Right ventricle myocardium superior (tissue), 1 donor: ENCODE data around the gene TSEN2. TPM values are rescaled to one million over a fixed set of nuclear protein-coding genes. Genes with fewer than 3 reads are reported as not detected.

Source experiments
- ATAC-seq: fragments of 200-7000 bp; cut with Tn5 transposase; one replicate; pipeline ENCODE4 v1.9.1; 2020; ENCODE audit warnings: mild to moderate bottlenecking; ENCODE audit not compliant: poor library complexity
- DNase-seq: peaks from one replicate; pipeline ENCODE4 v3.0.0-alpha.2; 2020
- intact Hi-C: fragments of 100-400 bp; cut with DNase I; formaldehyde crosslinking; loops from one replicate; pipeline ENCODE4 v1.11.2; 2022
- total RNA-seq: library from RNA; stranded (reverse); fragmentation: NEBNext Ultra II Directional; extraction: Animal tissue kit (Norgen Biotek cat#: 25700); gene quantifications from one replicate; pipeline ENCODE4 v1.2.1, GENCODE V29; 2021
- donor health status: DM: no; HTN: yes; CAD: no; lungs with severe emphysema.

TSEN2 gene
- total RNA-seq, 1 donor from 2014 or later = 24.6 TPM

DNA sequence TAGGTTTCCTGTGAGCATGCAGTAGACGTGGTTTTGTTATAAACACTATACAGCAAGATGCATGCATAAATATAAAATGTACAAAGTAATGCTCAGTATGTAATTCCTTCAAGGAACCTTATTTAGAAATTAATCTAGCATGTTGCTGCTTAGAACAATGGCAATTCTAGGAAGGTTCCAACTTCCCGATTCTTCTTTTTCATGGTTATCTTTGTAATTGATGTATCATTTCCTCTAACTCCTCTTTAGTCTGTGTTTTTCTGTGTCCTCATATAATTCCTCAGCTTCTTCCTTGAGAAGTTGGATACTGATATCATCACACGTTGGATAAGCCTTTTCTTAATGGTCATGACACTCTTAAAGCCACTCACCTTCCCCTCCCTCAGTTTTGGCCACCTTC, 3.5 kb downstream of the TSEN2 start:
- ATAC-seq = no peak
- no peak for DNase-seq
- intact Hi-C loops = no loop called here

DNA sequence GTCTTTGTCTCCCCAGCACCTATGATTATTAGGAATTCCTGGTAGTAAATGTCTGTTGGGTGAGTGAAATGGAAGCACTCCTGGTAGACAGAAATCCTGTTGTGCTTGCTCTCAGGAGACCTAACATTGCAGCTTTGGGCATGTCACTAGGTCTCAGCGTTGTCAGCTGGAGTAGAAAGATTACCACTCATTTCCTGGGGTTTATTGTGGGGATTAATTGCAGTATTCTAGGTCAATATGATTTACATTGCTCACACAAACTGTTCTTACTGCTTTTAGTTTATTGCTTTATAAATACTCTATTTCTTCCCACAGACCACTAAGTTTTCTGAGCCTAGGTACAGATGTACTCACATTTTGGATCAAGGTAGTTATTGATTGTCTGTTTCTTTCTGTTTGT, 5.1 kb downstream of the TSEN2 start:
- intact Hi-C loops = no loop called here
- ATAC-seq = no peak

DNA sequence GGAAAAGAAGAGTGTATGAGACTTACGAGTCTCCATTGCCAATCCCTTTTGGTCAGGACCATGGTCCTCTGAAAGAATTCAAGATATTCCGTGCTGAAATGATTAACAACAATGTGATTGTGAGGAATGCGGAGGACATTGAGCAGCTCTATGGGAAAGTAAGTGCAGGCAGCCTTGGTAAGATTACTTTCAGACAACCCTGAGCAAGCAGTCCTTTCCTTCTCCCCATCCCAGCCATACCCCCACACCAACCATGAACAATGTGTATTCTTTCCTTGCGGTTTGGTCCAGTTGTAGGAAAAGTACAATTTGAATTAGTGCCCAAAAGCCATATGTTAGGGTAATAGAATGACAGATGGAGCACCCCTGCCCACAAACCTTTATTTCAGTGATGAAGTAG, 5.6 kb downstream of the TSEN2 start:
- DNase-seq = no peak
- intact Hi-C loops = no loop called here
- ATAC-seq = no peak

More for the DNA sequence above, 5.1 kb downstream of the TSEN2 start:
- DNase-seq = no peak

DNA sequence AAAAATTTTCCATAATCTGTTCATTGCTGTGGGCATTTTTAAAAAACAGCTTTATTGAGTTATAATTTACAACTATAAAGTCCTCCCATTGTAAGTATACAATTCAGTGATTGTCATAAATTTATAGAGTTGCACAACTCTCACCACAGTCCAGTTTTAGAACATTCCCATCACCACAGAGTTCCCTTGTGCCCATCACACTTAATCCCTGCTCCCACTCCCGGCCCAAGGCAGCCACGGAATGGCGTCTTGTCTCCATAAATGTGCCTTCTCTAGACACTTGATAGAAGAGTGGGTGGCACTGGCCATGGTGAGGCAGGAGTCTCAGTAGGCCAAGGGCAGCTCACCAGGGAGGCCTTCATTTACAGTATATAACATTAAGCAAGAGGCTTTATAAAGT, 6.3 kb downstream of the TSEN2 start:
- no peak for ATAC-seq
- intact Hi-C loops = no loop called here
- no peak for DNase-seq

DNA sequence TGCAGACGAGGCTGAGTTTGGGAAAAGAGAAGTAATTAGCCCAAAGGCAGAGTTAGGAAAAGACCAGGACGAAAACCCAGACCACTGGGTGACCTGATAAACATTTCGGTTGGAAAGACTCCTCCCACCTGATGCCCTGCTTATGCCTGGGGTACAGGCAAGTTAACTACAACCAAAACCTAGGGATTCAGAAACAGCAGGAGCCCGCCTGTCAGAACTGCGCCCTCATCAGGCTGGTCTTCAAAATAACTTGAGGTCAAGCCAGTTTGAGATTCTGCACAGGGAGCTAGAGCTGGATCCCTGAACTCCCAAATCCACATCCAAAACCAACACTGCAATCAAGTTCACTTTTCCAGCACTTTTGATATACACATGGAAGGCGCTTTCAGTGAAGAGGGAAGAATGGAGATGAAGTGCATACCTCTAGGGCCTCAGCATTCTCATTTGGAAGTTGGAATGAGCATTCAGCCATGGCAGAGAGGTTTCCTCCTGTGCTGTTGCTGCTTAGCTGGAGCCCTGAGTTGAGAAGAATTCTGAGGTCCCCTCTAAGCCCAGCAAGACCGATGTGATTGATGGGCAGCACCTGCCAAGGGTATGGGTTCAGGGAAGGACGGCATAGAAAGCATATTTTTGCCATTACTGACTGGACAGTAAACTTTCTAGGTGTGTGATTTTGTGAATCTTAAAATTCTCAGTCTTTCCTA, 11.6 kb downstream of the TSEN2 start:
- ATAC-seq (no peak), DNase-seq (no peak)
- intact Hi-C loops = no loop called here

DNA sequence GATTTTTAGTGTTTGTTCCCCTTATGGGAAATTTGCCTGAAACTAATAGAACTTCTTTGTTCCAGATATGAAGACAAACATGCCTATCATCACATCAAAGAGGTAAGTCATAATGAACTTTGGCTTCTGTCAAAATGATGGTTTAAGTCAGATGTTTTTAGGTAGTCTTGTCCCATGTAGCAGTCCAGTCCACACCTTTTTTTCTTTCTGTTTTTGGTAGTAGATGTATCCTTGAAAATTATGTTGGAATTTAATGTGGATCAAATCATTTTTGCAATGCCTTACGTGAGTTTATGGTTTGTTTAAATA, 12.1 kb downstream of the TSEN2 start:
- no peak for DNase-seq
- intact Hi-C loops = no loop called here
- ATAC-seq = no peak

DNA sequence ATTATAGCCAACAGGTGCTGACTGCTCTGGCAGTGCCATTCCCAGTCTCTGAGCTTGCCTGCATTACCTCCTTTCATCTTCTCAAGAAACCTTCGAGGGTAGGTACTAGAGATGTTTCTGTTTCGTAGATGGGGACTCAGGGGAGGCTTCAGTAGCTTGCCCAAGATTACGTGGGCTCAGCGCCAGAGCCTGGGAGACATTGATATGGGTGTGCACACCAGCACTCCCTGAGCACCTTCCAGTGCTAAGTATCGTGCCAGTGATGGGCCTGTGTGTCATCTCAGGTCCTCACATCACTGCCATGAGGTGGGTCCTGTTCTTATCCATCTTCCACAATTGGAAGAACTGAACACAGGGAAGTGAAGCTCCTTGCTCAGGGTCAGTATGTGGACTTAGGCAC, 15.2 kb downstream of the TSEN2 start:
- intact Hi-C loops = no loop called here

DNA sequence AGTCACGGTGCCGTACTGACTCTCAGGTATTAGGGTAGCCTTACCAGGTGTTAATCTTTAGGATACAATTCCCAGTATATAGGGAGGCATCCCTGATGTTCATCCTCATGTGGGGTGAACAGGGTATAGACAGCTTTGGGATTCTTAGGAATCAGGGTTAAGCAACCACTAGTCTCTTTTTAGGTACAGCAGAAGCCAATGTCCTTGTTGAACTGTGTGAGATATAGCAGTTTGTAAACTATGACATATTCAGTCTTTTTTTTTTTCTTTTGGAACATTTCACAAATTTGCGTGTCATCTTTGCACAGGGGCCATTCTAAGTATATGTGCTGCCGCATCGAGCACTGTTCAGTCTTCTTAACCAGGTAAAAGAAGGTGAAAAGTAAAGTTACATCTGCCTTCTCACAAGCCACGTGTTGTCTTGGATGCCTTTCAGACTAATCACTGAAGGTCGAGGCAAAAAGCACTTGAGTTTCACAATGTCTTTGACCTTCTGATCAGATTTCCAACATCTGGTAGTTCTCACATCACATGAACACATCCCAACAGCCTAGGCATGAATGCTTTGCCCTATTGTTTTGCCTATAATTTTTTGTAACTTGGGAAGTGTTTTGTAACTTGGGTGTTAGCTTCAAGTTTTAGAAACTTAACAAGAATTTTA, 17.2 kb downstream of the TSEN2 start:
- DNase-seq (no peak), ATAC-seq (peak; percentile 78)
- intact Hi-C loops = no loop called here

More for the DNA sequence above, 15.2 kb downstream of the TSEN2 start:
- no peak for DNase-seq
- no peak for ATAC-seq

DNA sequence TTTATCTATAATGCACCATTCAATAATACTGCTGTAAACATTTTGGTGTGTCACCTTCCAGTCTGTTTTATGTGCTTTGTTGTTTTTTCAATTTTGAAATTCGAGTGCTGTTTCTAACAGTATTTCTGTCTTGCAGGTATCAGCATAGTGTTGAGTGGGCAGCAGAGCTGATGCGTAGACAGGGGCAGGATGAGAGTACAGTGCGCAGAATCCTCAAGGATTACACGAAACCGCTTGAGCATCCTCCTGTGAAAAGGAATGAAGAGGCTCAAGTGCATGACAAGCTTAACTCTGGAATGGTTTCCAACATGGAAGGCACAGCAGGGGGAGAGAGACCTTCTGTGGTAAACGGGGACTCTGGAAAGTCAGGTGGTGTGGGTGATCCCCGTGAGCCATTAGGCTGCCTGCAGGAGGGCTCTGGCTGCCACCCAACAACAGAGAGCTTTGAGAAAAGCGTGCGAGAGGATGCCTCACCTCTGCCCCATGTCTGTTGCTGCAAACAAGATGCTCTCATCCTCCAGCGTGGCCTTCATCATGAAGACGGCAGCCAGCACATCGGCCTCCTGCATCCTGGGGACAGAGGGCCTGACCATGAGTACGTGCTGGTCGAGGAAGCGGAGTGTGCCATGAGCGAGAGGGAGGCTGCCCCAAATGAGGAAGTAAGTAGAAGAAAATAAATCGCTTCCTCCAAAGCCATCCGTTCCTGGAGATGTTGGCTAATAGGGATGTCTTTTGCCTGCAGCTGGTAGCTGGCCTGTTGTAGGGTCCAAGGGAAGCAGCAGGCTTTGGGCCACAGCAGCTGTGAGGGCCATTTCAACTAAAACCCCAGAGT, 19.1 kb downstream of the TSEN2 start:
- DNase-seq (peak; percentile 50), ATAC-seq (no peak)
- intact Hi-C loops = no loop called here

DNA sequence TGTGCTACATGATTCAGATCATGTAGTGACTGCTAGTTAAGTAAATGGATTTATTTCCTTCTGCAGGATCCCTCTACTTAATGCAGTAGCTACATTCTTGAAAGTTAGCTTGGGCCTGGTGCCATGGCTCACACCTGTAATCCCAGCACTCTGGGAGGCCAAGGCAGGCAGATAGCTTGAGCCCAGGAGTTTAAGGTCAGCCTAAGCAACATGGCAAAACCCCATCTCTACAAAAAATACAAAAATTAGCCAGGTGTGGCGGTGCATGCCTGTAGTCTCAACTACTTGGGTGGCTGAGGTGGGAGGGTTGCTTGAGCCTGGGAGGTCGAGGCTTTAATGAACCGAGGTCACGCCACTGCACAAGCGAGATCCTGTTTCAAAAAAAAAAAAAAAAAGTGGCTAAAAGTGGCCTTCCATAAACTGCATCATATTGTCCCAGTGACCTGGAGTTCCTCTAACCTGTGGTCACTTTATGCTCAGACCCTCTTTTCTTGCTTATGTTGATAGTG, 22.0 kb downstream of the TSEN2 start:
- intact Hi-C loops = no loop called here
- no peak for DNase-seq
- no peak for ATAC-seq

DNA sequence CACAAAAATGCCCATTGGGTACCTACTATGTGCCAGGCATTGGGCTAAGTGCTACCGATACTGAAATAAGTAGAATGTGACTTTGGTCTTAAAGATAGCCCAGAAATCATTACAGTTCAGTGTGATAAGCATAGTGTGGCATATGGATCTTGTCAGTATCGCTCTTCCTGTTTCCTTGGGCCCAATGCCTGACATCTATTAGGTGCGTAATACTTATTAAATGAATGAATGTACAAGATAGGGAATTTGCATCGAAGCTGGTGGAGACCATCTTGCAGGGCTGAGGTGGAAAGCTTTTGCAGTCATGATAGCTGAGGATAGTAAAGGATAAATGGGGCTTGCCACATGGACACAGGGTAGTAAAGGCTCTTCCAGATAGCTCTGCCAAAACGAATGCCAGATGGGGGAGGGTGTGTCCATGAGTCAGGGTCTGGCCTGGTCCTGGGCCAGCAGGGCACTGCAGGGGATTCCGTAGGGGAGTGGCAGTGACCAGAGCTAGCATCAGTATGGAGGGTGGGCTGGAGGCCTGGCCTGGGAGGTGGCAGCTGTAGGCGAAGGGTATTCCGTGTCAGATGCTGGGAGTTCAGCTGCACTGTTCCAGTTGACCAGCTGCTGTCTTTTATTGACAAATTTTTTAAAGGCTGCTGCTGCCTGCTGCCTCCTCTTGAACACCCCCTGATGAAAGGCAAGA, 23.5 kb downstream of the TSEN2 start:
- peak; percentile 26 for ATAC-seq
- intact Hi-C loops = no loop called here
- no peak for DNase-seq

DNA sequence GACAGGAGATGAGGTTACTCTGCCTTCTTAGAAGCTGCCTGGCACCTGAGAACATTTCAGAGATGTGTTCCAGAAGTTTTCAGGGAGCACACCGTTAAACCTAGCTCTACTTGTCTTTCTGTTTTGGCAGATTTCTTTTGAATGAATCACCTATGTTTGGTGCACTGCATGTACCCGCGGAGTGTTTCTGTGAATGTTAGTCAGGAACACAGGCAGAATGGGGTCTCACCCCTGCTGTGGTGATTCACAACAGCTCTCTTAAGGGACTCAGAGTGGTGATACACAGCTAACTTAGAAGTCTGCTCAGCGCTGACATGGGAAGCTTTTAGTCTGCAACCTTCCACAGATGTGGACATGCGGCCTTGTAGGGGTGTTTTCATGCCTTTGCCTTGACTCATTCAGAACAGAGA, 24.0 kb downstream of the TSEN2 start:
- no peak for DNase-seq
- intact Hi-C loops = no loop called here

DNA sequence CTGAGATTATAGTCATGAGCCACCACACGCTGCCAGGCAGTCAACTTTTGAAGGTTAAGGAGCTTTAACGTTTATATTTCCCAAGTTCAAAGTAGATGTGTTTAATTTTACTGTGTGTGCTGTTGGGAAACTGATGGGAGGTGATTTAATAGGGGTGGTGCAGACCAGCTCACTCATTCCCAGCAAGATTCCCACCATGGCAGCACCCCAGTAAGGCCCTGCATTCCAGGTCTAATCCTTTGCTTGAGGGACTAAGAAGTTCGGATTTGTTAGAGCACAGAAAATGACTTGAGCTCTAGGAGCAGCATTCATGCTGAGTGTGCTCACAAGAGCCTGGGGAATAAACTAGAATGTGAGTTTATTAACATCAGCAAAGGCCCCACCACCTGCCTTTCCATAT, 25.2 kb downstream of the TSEN2 start:
- DNase-seq (no peak), ATAC-seq (no peak)
- intact Hi-C loops = no loop called here

More for the DNA sequence above, 24.0 kb downstream of the TSEN2 start:
- ATAC-seq = peak; percentile 34

DNA sequence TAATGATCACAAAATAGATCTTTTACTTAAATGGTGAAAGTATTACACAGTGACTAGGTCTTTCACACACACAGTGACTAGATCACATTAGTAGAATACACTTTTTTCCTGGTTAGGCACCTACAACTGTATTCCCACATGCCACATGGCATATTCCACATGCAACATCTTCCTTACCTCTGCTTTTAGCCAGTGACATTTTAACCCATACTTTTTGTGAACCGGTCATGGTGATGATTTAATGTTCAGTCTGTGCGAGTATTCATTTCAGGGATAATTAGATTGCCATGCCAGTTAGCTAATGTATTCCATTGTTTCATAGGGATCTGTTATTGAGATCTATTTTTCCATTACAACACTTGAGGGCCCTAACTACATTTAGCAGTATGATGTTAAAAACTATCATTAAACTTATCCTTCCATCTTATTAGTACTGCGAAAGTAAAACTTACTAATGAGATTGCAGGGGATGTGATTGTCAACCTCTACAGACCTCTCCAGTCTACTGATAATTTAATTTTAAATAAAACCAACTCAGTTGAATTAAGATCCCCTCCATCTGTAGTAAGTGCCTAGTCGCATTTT, 28.3 kb downstream of the TSEN2 start:
- no peak for DNase-seq
- intact Hi-C loops = no loop called here
- no peak for ATAC-seq

DNA sequence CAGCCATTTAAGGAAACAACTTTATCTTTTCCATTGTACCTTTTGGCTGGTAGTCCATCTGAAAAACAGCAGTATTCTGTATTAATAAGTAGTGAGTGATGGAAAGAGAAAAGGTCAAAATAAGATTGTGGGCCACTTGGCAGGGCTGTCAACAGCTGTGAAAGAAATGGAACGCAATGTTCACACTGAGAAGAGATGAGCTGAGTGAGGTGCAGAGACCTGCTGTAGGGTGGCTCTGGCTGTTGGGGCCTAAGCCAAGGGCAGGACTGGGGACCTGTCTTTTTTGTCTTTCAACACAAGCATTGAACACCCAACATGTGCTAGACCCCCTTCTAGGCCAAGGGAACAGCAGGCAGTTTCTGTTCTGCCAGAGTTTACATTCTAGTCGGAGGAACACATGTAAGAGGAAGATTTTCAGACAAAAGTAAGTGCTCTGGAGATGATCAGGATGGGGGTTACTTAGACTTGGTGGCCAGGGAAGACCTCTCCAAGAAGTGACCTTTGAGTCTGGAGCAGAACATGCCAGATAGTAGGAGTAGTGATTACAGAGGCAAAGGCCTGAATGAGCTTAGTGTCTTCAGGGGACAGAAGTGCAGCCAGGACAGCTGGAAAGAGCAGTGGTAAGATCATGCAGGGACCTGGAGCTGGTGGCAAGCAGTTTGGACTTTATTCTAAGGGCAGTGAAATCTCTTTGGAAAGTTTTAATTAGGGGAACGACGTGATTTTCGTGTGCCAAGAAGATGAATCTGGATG, 29.6 kb downstream of the TSEN2 start:
- peak; percentile 93 for ATAC-seq
- intact Hi-C loops = no loop called here
- DNase-seq = peak; percentile 47

DNA sequence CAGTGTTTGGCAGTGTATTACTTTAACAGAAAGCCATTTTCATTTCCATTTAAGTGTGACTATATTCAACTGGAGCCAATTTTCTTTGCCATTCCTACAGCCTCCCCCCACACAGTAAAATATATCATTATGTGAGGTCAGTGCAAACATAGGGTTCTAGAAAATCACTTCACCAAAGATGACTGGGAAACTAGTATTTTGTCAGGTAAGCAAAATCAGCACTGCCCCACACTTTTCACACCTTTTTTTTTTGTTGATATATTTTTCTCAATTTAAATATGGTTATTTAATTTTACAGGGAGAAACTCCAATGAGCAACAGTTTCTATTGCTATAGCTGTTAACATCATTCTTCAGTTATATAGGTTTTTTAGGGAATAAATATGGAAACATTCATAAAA, 31.4 kb downstream of the TSEN2 start:
- intact Hi-C loops = no loop called here
- no peak for ATAC-seq
- no peak for DNase-seq

DNA sequence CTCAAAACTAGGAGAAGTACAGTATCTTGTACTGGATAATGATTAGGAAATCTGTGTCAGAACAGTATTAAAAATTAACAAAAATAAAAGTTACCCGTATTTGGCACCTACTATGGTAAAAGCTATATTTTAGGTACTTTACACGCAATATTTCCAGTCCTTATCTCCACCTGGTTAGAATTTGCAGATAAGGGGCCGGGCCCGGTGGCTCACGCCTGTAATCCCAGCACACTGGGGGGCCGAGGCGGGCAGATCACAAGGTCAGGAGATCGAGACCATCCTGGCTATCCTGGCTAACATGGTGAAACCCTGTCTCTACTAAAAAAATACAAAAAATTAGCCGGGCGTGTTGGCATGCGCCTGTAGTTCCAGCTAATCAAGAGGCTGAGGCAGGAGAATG, 32.6 kb downstream of the TSEN2 start:
- intact Hi-C loops = no loop called here
- ATAC-seq = no peak
- no peak for DNase-seq
